K562 (cell line): ENCODE measurements around the gene ING1. TPM values are rescaled to one million over a fixed set of nuclear protein-coding genes. Genes with fewer than 3 reads are reported as not detected.

ENCODE experiments used
- ATAC-seq: fragments of 200-7000 bp; cut with Tn5 transposase; 3 replicates; pipeline ENCODE4 v1.9.1; 2020; ENCODE audit warnings: moderate library complexity
- BruUV-seq: library from RNA; stranded (reverse); fragments of 400-500 nt; replicated peaks from 2 replicates; lab custom pipeline; 2021; lab: Mats Ljungman, UMichigan
- CTCF ChIA-PET: fragments of 300-600 bp; formaldehyde crosslinking; extraction: SDS; loops from one replicate; lab custom pipeline; 2021; ENCODE audit warnings: low intra/inter-chr PET ratio; lab: Yijun Ruan, JAX
- POLR2A ChIA-PET: fragments of 300-600, 350-650 bp; sonication (Branson Sonifier 250); formaldehyde crosslinking; extraction: SDS; loops from one replicate; lab custom pipeline; 2021; ENCODE audit warnings: antibody characterized with exemption, inconsistent platforms; lab: Yijun Ruan, JAX
- DNase-seq, 4 experiments: peaks; one replicate each; pipeline versions ENCODE4 v3.0.0 to v3.0.0-alpha.2; 2011 to 2018; ENCODE audit warnings: low spot score in 3 of 4, mixed read lengths in 3 of 4; ENCODE audit errors: extremely low read depth in 1 of 4
- FAIRE-seq: peaks from 2 replicates; lab custom pipeline; 2011; peaks lifted over from hg19 to GRCh38; lab: Jason Lieb, UNC
- H2AFZ ChIP-seq: 2 replicates; pipeline ENCODE4 v1.6.0; 2011; ENCODE audit warnings: low read depth, low read length, control low read depth, inconsistent platforms
- H3K27ac ChIP-seq: fragments of 200-600 bp; 3 replicates; pipeline ENCODE4 v1.8.0; 2011; ENCODE audit warnings: low read depth, mild to moderate bottlenecking, control low read depth, inconsistent platforms, low read length, moderate library complexity, mixed read lengths; ENCODE audit errors: extremely low read depth
- H3K27me3 ChIP-seq, 2 experiments: fragments of 300-600 bp in 1 of 2; 2 replicates in 1 of 2; 3 replicates in 1 of 2; pipeline versions ENCODE4 v1.6.0 to v1.8.0; 2011; ENCODE audit warnings: inconsistent platforms in 2 of 2, low read length in 2 of 2, mild to moderate bottlenecking in 1 of 2, mixed read lengths in 1 of 2, moderate library complexity in 1 of 2; ENCODE audit not compliant: control insufficient read depth in 2 of 2, insufficient read depth in 2 of 2
- H3K36me3 ChIP-seq: fragments of 300-600 bp; 3 replicates; pipeline ENCODE4 v1.8.0; 2011; ENCODE audit warnings: mild to moderate bottlenecking, low read length, inconsistent platforms; ENCODE audit not compliant: control insufficient read depth, insufficient read depth
- H3K4me1 ChIP-seq, 2 experiments: fragments of 200-600 bp in 1 of 2; replicated peaks in 1 of 2; 2 replicates in 1 of 2; 3 replicates in 1 of 2; pipeline versions ENCODE4 v1.5.1 to v1.8.0; 2011; ENCODE audit warnings: inconsistent platforms in 2 of 2, low read length in 2 of 2, mild to moderate bottlenecking in 1 of 2, mixed read lengths in 1 of 2, moderate library complexity in 1 of 2; ENCODE audit not compliant: control insufficient read depth in 2 of 2, insufficient read depth in 2 of 2
- H3K4me2 ChIP-seq: 2 replicates; pipeline ENCODE4 v1.6.1; 2011; ENCODE audit warnings: low read length, control low read depth, inconsistent platforms, mixed read lengths; ENCODE audit not compliant: insufficient read depth
- H3K4me3 ChIP-seq: fragments of 200-600 bp; sonication (generic), shearing (Covaris generic); 2 replicates; pipeline ENCODE4 v1.5.1; 2016; ENCODE audit warnings: control low read depth, inconsistent platforms
- H3K79me2 ChIP-seq: fragments of 200-600 bp; 3 replicates; pipeline ENCODE4 v1.8.0; 2011; ENCODE audit warnings: low read length, inconsistent platforms; ENCODE audit not compliant: control insufficient read depth, insufficient read depth
- H3K9ac ChIP-seq, 2 experiments: 2 replicates each; pipeline versions ENCODE4 v1.6.0 to v1.6.1; 2011; ENCODE audit warnings: low read depth in 2 of 2, low read length in 2 of 2, control low read depth in 1 of 2, inconsistent platforms in 1 of 2, mild to moderate bottlenecking in 1 of 2, mixed read lengths in 1 of 2; ENCODE audit not compliant: insufficient read depth in 1 of 2
- H3K9me1 ChIP-seq: one replicate; pipeline ENCODE4 v1.6.0; 2011; ENCODE audit warnings: inconsistent platforms, mild to moderate bottlenecking, low read length, moderate library complexity; ENCODE audit not compliant: control insufficient read depth, insufficient read depth
- H3K9me3 ChIP-seq: replicated peaks from 2 replicates; pipeline ENCODE4 v1.5.1; 2011; ENCODE audit warnings: low read depth, low read length, inconsistent platforms; ENCODE audit not compliant: control insufficient read depth, insufficient read depth
- H4K20me1 ChIP-seq: replicated peaks from 2 replicates; pipeline ENCODE4 v1.6.1; 2011; ENCODE audit warnings: low read length, inconsistent platforms, mixed read lengths; ENCODE audit not compliant: control insufficient read depth, insufficient read depth
- CBX8 ChIP-seq: fragments of 200-600 bp; sonication (generic); IDR thresholded peaks from 2 replicates; pipeline ENCODE4 v1.6.1; 2012; ENCODE audit warnings: borderline replicate concordance, mixed run types, low read depth, mild to moderate bottlenecking, moderate library complexity, mixed read lengths, low read length, control low read depth, inconsistent platforms; ENCODE audit not compliant: poor library complexity, severe bottlenecking; ENCODE audit errors: extremely low read depth
- DEAF1 ChIP-seq: fragments of 450-650 bp; formaldehyde crosslinking; IDR thresholded peaks from 2 replicates; pipeline ENCODE4 v1.4.0; 2020; ENCODE audit warnings: mild to moderate bottlenecking, moderate library complexity
- DIDO1 ChIP-seq: fragments of 450-650 bp; IDR thresholded peaks from 2 replicates; pipeline ENCODE4 v1.6.1; 2016; ENCODE audit warnings: low read depth, missing biosample characterization, missing genetic modification characterization
- FOXO4 ChIP-seq: fragments of 450-650 bp; formaldehyde crosslinking; IDR thresholded peaks from 2 replicates; pipeline ENCODE4 v1.4.0; 2020; ENCODE audit warnings: mild to moderate bottlenecking, moderate library complexity
- GABPB2 ChIP-seq: fragments of 250-450 bp; sonication (Bioruptor Pico); conservative IDR thresholded peaks from 2 replicates; pipeline ENCODE4 v1.5.1; 2021; ENCODE audit warnings: mild to moderate bottlenecking
- HDAC3 ChIP-seq: fragments of 450-650 bp; IDR thresholded peaks from 2 replicates; pipeline ENCODE4 v1.6.1; 2018; ENCODE audit warnings: borderline replicate concordance, mild to moderate bottlenecking, moderate library complexity; ENCODE audit not compliant: partially characterized antibody
- NR2F6 ChIP-seq: fragments of 450-650 bp; formaldehyde crosslinking; IDR thresholded peaks from 2 replicates; pipeline ENCODE4 v1.4.0; 2020; ENCODE audit warnings: mild to moderate bottlenecking
- PYGO2 ChIP-seq: fragments of 450-650 bp; IDR thresholded peaks from 2 replicates; pipeline ENCODE4 v1.6.1; 2016; ENCODE audit warnings: mild to moderate bottlenecking, missing genetic modification characterization, moderate library complexity, missing compliant biosample characterization
- RBM14 ChIP-seq: fragments of 200-400 bp; formaldehyde crosslinking; IDR thresholded peaks from 2 replicates; pipeline ENCODE4 v1.6.1; 2018; ENCODE audit warnings: low read depth, mild to moderate bottlenecking, low read length, moderate library complexity, borderline replicate concordance; ENCODE audit not compliant: insufficient read depth
- TFAM ChIP-seq: fragments of 250-450 bp; sonication (Bioruptor Pico); conservative IDR thresholded peaks from 2 replicates; pipeline ENCODE4 v1.5.0; 2021; ENCODE audit warnings: mild to moderate bottlenecking, moderate library complexity
- ZNF696 ChIP-seq: fragments of 250-450 bp; sonication (Bioruptor Pico); conservative IDR thresholded peaks from 2 replicates; pipeline ENCODE4 v1.4.0; 2020; ENCODE audit warnings: mild to moderate bottlenecking, moderate library complexity
- WGBS: fragments of 100-300 bp; shearing (Covaris generic); methylation state at CpG from one replicate; pipeline ENCODE4 v1.1.6; 2016; ENCODE audit warnings: low coverage, mixed read lengths; ENCODE audit not compliant: insufficient coverage; ENCODE audit errors: missing lambda C conversion rate; 5-methylcytosine and 5-hydroxymethylcytosine counted together
- in situ Hi-C: fragments of 300-500 bp; cut with MboI; formaldehyde crosslinking; loops from 4 replicates; pipeline ENCODE4 v1.15.0; 2018; ENCODE audit warnings: inconsistent platforms, mixed read lengths
- intact Hi-C: fragments of 100-400 bp; cut with micrococcal nuclease; formaldehyde crosslinking; loops from 2 replicates; pipeline ENCODE4 v1.14.2; 2022
- polyA plus RNA-seq, 8 experiments: library from polyadenylated mRNA; depleted of rRNA in 4 of 8; stranded (reverse) in 5 of 8; unstranded in 3 of 8; fragments of >200 nt; fragmentation: Nextera tagmentation in 2 of 8; fragmentation: Illumina TruSeq in 1 of 8; extraction: Ambion mirVana in 2 of 8; extraction: Trizol in 1 of 8; gene quantifications; 2 replicates each; pipeline versions ENCODE4 v1.2.1 to v1.2.3, GENCODE V29; 2011 to 2014; ENCODE audit warnings: inconsistent platforms in 1 of 8, missing spikeins in 1 of 8
- total RNA-seq, 7 experiments: library from RNA; depleted of rRNA in 6 of 7; stranded (reverse); fragments of >200 nt in 6 of 7; fragmentation: Illumina TruSeq in 2 of 7; extraction: Trizol in 2 of 7; gene quantifications; 2 replicates each; pipeline versions ENCODE4 v1.2.1 to v1.2.3, GENCODE V29; 2011 to 2021; ENCODE audit warnings: low replicate concordance in 1 of 7
- TF ChIP-seq, protein P1 (sequence below): fragments of 450-650 bp; IDR thresholded peaks from 2 replicates; pipeline ENCODE4 v1.6.1; 2016
- TF ChIP-seq, protein P2 (sequence below): fragments of 450-650 bp; formaldehyde crosslinking; IDR thresholded peaks from 2 replicates; pipeline ENCODE4 v1.4.0; 2020; ENCODE audit warnings: mild to moderate bottlenecking

ING1 gene
- total and polyA plus RNA-seq, 9 of the 15 experiments (the other 6 are each of a cell fraction or from before 2014, with no cell fraction given) = 1.0 to 20.1 (median 8.2) TPM

DNA sequence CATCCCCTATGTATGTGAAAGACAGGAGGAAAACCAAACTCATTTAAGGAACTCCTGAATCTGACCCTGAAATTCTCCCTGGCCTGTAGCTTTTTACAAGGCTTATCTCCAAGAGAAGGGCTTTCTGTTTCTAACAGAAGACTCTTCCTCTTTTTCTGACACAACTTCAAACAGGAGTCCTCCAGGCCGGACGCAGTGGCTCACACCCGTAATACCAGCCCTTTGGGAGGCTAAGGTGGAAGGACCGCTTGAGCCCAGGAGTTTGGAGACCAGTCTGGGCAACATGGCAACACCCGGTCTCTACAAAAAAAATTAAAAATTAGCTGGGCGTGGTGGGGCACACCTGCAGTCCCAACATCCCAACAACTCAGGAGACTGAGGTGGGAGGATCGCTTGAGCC, 49.5 kb upstream of the ING1 start (continued):
- TF ChIP-seq DEAF1 (CRISPR knock-in tag) (no peak), DIDO1 (tag) (no peak), GABPB2 (CRISPR knock-in tag) (no peak), HDAC3 (no peak)
- TF ChIP-seq, protein P1, sequence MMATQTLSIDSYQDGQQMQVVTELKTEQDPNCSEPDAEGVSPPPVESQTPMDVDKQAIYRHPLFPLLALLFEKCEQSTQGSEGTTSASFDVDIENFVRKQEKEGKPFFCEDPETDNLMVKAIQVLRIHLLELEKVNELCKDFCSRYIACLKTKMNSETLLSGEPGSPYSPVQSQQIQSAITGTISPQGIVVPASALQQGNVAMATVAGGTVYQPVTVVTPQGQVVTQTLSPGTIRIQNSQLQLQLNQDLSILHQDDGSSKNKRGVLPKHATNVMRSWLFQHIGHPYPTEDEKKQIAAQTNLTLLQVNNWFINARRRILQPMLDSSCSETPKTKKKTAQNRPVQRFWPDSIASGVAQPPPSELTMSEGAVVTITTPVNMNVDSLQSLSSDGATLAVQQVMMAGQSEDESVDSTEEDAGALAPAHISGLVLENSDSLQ = no peak

DNA sequence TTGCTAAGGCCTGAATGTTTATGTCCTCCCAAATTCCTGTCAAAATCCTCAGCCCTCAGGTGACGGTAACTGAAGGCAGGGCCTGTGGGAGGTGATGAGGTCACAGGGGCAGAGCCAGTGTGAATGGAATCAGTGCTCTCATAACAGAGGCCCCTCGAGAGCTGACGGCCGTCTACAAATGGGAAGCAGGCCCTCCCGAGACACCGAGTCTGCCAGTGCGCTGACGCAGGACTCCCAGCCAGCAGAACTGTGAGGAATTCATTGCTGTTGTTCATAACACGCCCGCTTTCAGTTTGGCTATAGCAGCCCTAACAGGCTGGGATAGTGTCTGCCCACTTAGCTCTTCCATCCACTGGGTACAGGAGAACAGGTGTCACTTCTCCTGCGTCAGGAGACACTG, 48.8 kb upstream of the ING1 start:
- ChIA-PET CTCF (no interaction called here), POLR2A (no interaction called here)
- in situ Hi-C loops = no loop called here
- no peak overlapping the region for H3K9ac ChIP-seq
- no peaks in the 10 kb centered on the region for H3K9me1 ChIP-seq
- ATAC-seq (no peak), DNase-seq (no peak), FAIRE-seq (no peak)
- intact Hi-C loops = no loop called here
- no peaks in the 10 kb centered on the region for H3K9me3 ChIP-seq
- no TSS peak for BruUV-seq
- no peak overlapping the region for H3K4me2 ChIP-seq
- 92% methylated on average over 10 of the region's 11 CpGs for WGBS
- no peaks in the 10 kb centered on the region for H3K4me1 ChIP-seq
- peaks cover 59% of the 10 kb centered on the region for H3K36me3 ChIP-seq
- H4K20me1 ChIP-seq = no peaks in the 10 kb centered on the region
- no peak overlapping the region for H3K27ac ChIP-seq
- no peaks in the 10 kb centered on the region for H3K27me3 ChIP-seq
- no peak overlapping the region for H3K4me3 ChIP-seq
- H3K79me2 ChIP-seq = no peaks in the 10 kb centered on the region
- H2AFZ ChIP-seq = no peak overlapping the region
- TF ChIP-seq RBM14 (no peak), NR2F6 (CRISPR knock-in tag) (no peak), TFAM (CRISPR knock-in tag) (no peak), ZNF696 (CRISPR knock-in tag) (no peak), PYGO2 (tag) (no peak), CBX8 (no peak), FOXO4 (CRISPR knock-in tag) (no peak)
- TF ChIP-seq, protein P2, sequence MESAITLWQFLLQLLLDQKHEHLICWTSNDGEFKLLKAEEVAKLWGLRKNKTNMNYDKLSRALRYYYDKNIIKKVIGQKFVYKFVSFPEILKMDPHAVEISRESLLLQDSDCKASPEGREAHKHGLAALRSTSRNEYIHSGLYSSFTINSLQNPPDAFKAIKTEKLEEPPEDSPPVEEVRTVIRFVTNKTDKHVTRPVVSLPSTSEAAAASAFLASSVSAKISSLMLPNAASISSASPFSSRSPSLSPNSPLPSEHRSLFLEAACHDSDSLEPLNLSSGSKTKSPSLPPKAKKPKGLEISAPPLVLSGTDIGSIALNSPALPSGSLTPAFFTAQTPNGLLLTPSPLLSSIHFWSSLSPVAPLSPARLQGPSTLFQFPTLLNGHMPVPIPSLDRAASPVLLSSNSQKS (CRISPR knock-in tag) = no peak
